Astrocyte (in vitro differentiated cells and primary cell): Measurements from ENCODE around the gene NTM. TPM values are rescaled to one million over a fixed set of nuclear protein-coding genes. Genes with fewer than 3 reads are reported as not detected.

ENCODE experiments used
- DNase-seq: peaks from one replicate; pipeline ENCODE4 v3.0.0-alpha.2; 2010; ENCODE audit warnings: low read depth
- FAIRE-seq: peaks from 2 replicates; lab custom pipeline; 2011; peaks lifted over from hg19 to GRCh38; lab: Jason Lieb, UNC
- H2AFZ ChIP-seq: 2 replicates; pipeline ENCODE4 v1.6.0; 2012; ENCODE audit warnings: low read depth, low read length, inconsistent platforms
- H3K27ac ChIP-seq: 2 replicates; pipeline ENCODE4 v1.5.1; 2011; ENCODE audit warnings: low read depth, low read length, inconsistent platforms
- H3K27me3 ChIP-seq: 2 replicates; pipeline ENCODE4 v1.6.0; 2011; ENCODE audit warnings: low read length, inconsistent platforms; ENCODE audit not compliant: insufficient read depth
- H3K36me3 ChIP-seq: 2 replicates; pipeline ENCODE4 v1.5.1; 2011; ENCODE audit warnings: low read length, inconsistent platforms; ENCODE audit not compliant: insufficient read depth
- H3K4me1 ChIP-seq: 2 replicates; pipeline ENCODE4 v1.5.1; 2011; ENCODE audit warnings: low read length, inconsistent platforms; ENCODE audit not compliant: insufficient read depth
- H3K4me2 ChIP-seq: 2 replicates; pipeline ENCODE4 v1.6.0; 2012; ENCODE audit warnings: low read length, inconsistent platforms
- H3K4me3 ChIP-seq: 2 replicates; pipeline ENCODE4 v1.5.1; 2011; ENCODE audit warnings: low read depth, mild to moderate bottlenecking, low read length, inconsistent platforms; ENCODE audit not compliant: insufficient read depth
- H3K79me2 ChIP-seq: 2 replicates; pipeline ENCODE4 v1.6.0; 2012; ENCODE audit warnings: mild to moderate bottlenecking, low read length, inconsistent platforms; ENCODE audit not compliant: insufficient read depth
- H3K9ac ChIP-seq: 2 replicates; pipeline ENCODE4 v1.6.0; 2012; ENCODE audit warnings: mild to moderate bottlenecking, low read length, inconsistent platforms
- H3K9me3 ChIP-seq: 2 replicates; pipeline ENCODE4 v1.5.1; 2012; ENCODE audit warnings: low read depth, mild to moderate bottlenecking, low read length, inconsistent platforms; ENCODE audit not compliant: insufficient read depth
- H4K20me1 ChIP-seq: 2 replicates; pipeline ENCODE4 v1.6.0; 2012; ENCODE audit warnings: low read length, inconsistent platforms; ENCODE audit not compliant: insufficient read depth
- H3K27ac Mint-ChIP-seq: one replicate; pipeline ENCODE4 v1.8.0; 2021; ENCODE audit warnings: mild to moderate bottlenecking, mixed read lengths; ENCODE audit not compliant: unreplicated experiment
- H3K27me3 Mint-ChIP-seq: one replicate; pipeline ENCODE4 v1.8.0; 2021; ENCODE audit warnings: low read depth, mixed read lengths; ENCODE audit not compliant: unreplicated experiment
- H3K36me3 Mint-ChIP-seq: one replicate; pipeline ENCODE4 v1.8.0; 2021; ENCODE audit warnings: low read depth, mixed read lengths; ENCODE audit not compliant: unreplicated experiment
- H3K4me1 Mint-ChIP-seq: one replicate; pipeline ENCODE4 v1.8.0; 2021; ENCODE audit warnings: low read depth, mixed read lengths; ENCODE audit not compliant: unreplicated experiment
- H3K4me3 Mint-ChIP-seq: one replicate; pipeline ENCODE4 v1.8.0; 2021; ENCODE audit warnings: mild to moderate bottlenecking, moderate library complexity, mixed read lengths; ENCODE audit not compliant: unreplicated experiment
- H3K9me3 Mint-ChIP-seq: one replicate; pipeline ENCODE4 v1.8.0; 2021; ENCODE audit warnings: mild to moderate bottlenecking, mixed read lengths; ENCODE audit not compliant: unreplicated experiment
- EZH2 ChIP-seq: IDR thresholded peaks from 2 replicates; pipeline ENCODE4 v1.6.1; 2012; ENCODE audit warnings: mild to moderate bottlenecking, low read length, inconsistent platforms; ENCODE audit not compliant: insufficient read depth
- total RNA-seq: library from RNA; stranded (reverse); gene quantifications from 2 replicates; pipeline ENCODE4 v1.2.1, GENCODE V29; 2021
- TF ChIP-seq, protein P1 (sequence below): IDR thresholded peaks from 2 replicates; pipeline ENCODE4 v1.5.1; 2011; ENCODE audit warnings: low read depth, mild to moderate bottlenecking, inconsistent platforms, low read length, moderate library complexity; ENCODE audit not compliant: insufficient read depth

NTM gene
- total RNA-seq, 1 donor from 2014 or later, result 98.2 TPM

DNA sequence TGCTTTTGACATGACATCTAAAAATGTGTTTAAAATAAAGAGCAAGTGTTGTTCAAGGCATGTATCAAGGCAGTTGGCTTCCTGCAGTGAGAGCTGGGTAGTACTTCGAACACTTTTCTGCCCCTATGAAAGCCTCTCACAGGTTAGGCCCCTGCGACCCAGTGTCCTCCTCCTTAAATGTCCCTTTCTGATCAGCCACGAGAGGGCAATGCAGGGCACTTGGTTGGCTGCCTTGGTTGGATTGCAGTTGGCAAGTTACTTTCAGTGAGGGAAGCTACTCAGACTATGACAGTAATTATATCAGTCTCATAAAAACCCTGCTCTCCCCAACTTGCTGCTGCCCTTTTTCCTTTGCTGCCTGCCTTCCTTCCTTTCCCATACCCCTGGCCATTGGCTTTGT lies 743.8 kb downstream of the NTM start:
- DNase-seq (no peak), FAIRE-seq (no peak)
- peaks cover 45% of the 10 kb centered on the region for H3K4me1 Mint-ChIP-seq
- Histone ChIP-seq H3K27ac (no peak overlapping the region), H3K36me3 (no peaks in the 10 kb centered on the region), H3K4me3 (no peak overlapping the region), H3K4me1 (peaks cover 42% of the 10 kb centered on the region), H3K4me2 (no peak overlapping the region), H3K9me3 (no peaks in the 10 kb centered on the region), H4K20me1 (no peaks in the 10 kb centered on the region), H3K27me3 (no peaks in the 10 kb centered on the region), H3K9ac (no peak overlapping the region), H2AFZ (no peak overlapping the region), H3K79me2 (peaks cover 40% of the 10 kb centered on the region)
- no peaks in the 10 kb centered on the region for H3K27me3 Mint-ChIP-seq
- peaks cover 8% of the 10 kb centered on the region for H3K36me3 Mint-ChIP-seq
- H3K4me3 Mint-ChIP-seq, result no peak overlapping the region
- TF ChIP-seq, protein P1, sequence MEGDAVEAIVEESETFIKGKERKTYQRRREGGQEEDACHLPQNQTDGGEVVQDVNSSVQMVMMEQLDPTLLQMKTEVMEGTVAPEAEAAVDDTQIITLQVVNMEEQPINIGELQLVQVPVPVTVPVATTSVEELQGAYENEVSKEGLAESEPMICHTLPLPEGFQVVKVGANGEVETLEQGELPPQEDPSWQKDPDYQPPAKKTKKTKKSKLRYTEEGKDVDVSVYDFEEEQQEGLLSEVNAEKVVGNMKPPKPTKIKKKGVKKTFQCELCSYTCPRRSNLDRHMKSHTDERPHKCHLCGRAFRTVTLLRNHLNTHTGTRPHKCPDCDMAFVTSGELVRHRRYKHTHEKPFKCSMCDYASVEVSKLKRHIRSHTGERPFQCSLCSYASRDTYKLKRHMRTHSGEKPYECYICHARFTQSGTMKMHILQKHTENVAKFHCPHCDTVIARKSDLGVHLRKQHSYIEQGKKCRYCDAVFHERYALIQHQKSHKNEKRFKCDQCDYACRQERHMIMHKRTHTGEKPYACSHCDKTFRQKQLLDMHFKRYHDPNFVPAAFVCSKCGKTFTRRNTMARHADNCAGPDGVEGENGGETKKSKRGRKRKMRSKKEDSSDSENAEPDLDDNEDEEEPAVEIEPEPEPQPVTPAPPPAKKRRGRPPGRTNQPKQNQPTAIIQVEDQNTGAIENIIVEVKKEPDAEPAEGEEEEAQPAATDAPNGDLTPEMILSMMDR, result no peak
- no peak for TF ChIP-seq EZH2
- no peaks in the 10 kb centered on the region for H3K9me3 Mint-ChIP-seq
- H3K27ac Mint-ChIP-seq, result peak overlapping the region; percentile 8

DNA sequence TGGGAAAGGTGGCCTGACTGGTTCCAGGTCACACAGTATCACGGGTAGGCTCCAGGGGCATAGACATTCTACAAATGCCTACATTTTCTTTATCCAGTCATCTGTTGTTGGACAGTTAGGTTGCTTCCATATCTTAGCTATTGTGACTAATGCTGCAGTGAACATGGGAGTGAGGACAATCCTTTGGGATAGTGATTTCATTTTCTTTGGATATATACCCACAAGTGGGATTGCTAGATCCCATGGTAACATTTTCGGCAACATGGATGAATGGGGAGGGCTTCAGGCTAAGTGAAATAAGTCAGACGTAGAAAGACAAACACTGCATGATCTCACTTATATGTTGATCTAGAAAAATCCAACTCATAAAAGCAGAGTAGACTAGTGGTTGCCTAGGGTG lies 744.3 kb downstream of the NTM start:
- DNase-seq (no peak), FAIRE-seq (peak; percentile 43)
- no peaks in the 10 kb centered on the region for H3K27me3 ChIP-seq
- H4K20me1 ChIP-seq, result no peaks in the 10 kb centered on the region
- peaks cover 9% of the 10 kb centered on the region for H3K36me3 Mint-ChIP-seq
- peaks cover 45% of the 10 kb centered on the region for H3K4me1 Mint-ChIP-seq
- H3K36me3 ChIP-seq, result no peaks in the 10 kb centered on the region
- no peak overlapping the region for H3K4me2 ChIP-seq
- peaks cover 40% of the 10 kb centered on the region for H3K79me2 ChIP-seq
- H3K9me3 ChIP-seq, result no peaks in the 10 kb centered on the region
- peaks cover 47% of the 10 kb centered on the region for H3K4me1 ChIP-seq
- H3K4me3 Mint-ChIP-seq, result no peak overlapping the region
- TF ChIP-seq, protein P1, result no peak
- no peak for TF ChIP-seq EZH2
- H3K27ac ChIP-seq, result peak overlapping the region; percentile 23
- H3K9me3 Mint-ChIP-seq, result no peaks in the 10 kb centered on the region
- H3K9ac ChIP-seq, result no peak overlapping the region
- H3K27ac Mint-ChIP-seq, result no peak overlapping the region
- no peak overlapping the region for H3K4me3 ChIP-seq
- no peak overlapping the region for H2AFZ ChIP-seq
- no peaks in the 10 kb centered on the region for H3K27me3 Mint-ChIP-seq

DNA sequence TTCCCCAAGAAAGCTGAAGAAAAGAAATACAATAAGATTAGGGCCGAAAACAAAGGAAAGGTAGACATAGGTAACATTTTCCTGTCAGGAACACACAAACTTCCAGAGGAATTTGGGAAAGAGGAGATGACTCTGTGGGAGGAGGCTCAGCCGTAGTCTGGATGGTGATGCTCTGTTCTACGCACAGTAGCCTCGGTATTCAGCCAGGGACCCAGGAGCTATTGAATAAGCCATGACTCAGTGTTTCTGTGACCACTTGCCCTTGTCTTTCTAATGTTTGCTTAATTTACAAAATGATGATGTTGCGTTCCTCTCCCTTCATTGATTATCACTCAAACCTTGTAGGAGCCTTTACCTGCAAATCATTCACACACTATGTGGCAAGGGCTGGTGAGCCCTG lies 745.0 kb downstream of the NTM start:
- DNase-seq (peak; percentile 82), FAIRE-seq (no peak)
- TF ChIP-seq EZH2, result no peak
- TF ChIP-seq, protein P1, result no peak
- Histone ChIP-seq H3K36me3 (no peaks in the 10 kb centered on the region), H3K4me2 (peak overlapping the region; percentile 8), H3K27ac (peak overlapping the region; percentile 30), H3K79me2 (peaks cover 41% of the 10 kb centered on the region), H3K4me1 (peaks cover 47% of the 10 kb centered on the region), H3K4me3 (no peak overlapping the region), H3K9me3 (no peaks in the 10 kb centered on the region), H3K27me3 (no peaks in the 10 kb centered on the region), H2AFZ (no peak overlapping the region), H4K20me1 (no peaks in the 10 kb centered on the region), H3K9ac (no peak overlapping the region)
- Mint-ChIP-seq H3K4me3 (no peak overlapping the region), H3K9me3 (no peaks in the 10 kb centered on the region), H3K36me3 (peaks cover 13% of the 10 kb centered on the region), H3K27me3 (no peaks in the 10 kb centered on the region), H3K27ac (peak overlapping the region; percentile 41), H3K4me1 (peaks cover 45% of the 10 kb centered on the region)
